CD4-positive, alpha-beta T cell treated with Interleukin-4 for 1 hour (primary cell): ENCODE measurements around the gene FAM3D.

Experiments
- DNase-seq, 2 donors: peaks; one replicate each; pipeline ENCODE4 v3.0.0-alpha.2; 2020 to 2022

FAM3D gene

DNA sequence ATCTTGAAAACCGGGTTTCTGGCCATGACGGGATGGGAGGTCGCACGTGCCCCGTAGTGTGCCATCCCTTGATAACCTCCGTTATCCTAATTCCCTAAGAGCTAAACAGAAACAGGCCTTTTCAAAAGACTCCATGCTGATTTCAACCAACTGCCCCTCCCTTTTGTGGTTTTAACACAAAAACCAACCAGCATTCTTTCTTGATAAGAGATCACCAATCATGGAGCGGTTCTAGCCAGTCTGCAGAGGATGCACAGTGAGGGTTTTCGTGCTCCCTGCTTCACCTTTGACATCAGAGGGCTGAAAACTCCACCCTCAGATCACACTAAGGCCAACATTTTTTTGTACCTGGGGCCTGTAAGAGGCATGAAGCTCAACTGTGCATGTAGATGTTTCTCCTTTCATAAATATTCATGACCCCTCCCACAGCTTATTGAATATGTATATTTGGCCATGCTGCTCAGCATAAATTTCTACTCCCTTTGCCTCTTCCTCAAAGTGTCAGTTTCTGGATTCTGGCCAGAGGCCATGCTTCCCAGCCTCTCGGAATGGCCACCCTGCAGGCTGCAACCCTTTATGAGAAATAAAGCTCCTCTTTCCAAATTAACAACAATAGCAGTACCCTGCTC lies 41.3 kb downstream of the FAM3D start:
- DNase-seq = no peak

DNA sequence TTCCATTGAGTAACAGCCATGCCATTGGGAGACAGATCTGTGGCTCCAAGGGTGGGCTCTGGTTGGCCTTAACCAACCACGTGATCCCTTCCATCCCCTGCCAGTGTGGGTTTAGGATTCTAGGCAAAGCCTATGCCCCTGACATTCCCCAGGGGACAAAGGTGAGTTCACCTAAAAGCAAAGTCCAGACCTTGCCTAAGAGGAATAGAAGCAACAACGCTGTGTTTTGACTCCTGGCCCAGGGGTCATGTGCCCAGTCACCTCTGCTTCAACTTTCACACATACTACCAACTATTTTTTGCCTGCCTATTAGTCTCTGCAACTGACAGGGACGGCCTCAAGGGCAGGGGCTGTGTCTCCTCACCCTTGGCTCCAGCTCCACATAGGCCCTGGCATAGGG lies 42.0 kb downstream of the FAM3D start:
- no peak for DNase-seq

DNA sequence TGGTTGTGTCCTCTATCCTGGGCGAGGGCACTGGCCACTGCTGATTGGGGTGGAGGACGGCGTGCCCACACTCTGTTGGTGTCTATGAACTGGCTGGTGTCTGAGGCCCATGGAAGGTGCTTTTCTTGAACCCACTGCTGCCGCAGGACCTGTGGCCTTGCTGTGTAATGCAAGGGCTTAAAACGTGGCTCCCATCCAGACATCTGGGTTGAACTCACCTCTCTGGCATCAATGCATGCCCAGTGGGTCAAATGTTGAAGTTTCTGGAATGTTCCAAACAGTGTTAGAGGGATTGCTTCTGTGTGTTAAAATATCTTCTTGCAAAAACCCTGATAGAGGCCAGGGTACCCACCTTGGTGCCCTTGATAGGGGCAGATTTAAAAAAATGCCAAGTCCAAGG lies 42.6 kb downstream of the FAM3D start:
- DNase-seq = no peak

DNA sequence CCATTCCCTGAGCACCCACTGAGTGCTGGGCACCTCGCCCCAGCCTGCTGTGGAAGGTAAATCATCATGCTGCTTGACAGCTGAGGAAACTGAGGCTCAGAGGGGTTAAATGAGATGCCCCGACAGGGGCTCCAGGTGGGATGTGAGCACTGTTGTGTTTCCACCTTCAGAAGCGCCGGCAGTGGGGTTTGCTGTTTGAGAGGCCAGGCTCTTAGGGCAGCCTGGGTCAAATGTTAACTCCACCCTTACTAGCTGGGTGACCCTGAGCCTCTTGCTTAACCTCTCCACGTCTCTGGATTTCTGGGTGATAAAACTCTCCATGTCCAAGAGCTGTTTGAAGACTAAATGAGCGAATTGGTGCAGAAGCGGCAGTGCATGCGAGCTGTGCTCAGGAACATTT lies 43.1 kb downstream of the FAM3D start:
- DNase-seq = no peak

DNA sequence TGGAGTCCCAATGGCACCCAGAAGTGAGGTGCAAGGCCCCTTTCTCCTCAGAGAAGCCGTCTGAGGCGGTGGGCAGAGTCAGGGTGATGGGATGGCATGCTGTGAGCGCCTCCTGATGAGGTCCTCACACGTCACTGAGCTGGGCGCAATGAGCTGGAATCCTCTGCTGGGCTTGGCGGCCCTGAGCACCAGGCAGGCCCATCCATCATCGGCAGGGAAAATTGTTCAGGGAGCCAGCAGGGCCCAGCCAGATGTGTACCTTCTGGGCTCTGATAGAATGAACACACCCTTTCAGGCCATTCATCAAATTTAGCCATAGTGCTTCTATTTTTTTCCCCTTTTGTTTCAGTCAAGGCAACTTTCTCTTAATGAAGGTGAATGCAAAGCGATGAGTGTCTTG lies 43.7 kb downstream of the FAM3D start:
- no peak for DNase-seq

DNA sequence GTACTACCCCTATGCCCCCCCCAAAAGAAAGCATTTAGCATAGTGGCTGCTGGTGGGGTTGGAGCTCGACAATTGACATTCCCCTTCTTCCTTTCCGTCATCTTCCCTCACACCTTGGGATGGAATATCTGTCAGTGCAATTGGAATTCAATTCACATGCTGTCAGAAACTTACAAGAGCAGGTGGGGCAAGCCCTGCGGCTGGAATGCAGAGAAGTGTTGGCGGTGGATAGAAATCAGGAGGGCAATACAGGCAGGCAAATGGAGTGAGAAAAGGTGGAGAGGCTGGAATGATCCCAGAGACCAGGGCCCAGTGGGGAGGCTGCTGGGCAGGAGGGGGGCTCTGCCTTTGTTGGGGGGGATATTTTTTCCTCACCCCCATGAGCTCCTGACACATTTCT lies 44.1 kb downstream of the FAM3D start:
- DNase-seq = no peak

DNA sequence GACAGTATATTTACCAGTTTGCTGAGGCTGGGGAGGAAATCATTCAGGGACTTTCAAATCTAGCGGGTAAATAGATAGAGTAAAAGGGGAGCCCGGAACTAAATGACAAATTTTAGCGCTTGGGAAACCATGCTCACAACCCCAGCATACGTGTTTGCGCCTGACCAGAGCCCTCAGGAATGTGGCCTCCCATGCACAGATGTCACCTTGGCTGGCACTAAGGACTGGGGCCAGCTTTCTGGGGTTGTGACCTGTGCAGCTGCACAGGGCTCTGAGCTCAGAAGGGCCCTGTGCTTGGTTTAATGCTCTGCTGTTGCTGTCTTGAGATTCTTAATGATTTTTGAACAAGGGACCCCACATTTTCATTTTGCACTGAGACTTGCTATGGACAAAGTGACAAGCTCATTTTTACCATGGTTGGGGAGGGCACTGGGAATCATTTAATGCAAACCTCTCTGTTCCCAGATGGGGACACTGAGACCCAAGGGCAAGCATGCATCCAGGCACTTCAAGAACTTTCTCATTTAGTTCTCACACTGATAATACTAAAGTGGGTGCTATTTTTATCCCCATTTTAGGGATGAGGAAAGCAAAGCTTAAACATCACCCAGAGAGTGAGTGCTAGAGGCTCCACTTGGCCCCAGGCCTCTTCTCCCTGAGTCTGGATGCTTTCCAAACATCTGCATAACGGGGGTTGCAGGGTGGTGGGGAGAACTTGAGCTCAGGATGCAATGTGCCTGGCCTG lies 45.3 kb downstream of the FAM3D start:
- no peak for DNase-seq

DNA sequence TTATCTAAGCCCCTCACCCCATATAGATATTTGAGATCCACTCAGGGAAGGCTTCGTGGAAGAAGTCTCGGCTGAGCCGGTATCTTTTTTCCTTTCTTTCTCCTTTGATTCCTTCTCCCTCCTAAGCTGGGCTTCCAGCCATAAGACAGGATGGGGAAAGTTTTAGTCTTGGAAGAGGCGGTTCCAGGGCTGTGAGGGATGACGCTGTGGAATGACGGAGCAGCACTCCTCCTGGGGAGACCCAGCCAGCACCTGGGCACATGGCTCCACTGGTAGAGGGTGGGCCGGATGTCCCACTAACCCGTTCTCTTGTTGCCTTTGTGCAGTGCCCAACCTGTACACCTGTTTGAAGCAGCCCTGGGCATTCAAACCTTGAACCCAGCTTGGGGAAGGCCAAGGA lies 46.2 kb downstream of the FAM3D start:
- DNase-seq = no peak

DNA sequence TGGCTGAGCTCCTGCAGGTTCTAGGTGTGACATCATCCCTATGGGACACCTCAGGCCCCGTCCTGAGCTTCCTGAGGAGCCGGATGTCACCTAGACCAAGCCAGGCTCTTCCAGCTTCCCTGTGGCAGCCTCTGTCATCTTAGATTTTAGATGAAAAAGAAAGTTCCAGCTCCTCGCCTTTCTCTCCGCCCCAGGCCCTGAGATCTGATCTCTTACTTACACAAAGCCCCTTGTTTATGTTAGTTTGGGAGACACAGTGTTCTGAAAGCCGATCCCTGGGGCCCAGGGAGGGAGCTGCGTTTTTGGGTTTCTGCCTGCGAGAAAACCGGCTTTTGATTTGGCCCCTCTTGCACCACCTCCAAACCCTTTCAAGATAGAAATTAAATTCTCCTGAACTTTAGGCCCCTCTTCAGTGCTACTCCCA lies 49.2 kb downstream of the FAM3D start:
- DNase-seq = no peak

DNA sequence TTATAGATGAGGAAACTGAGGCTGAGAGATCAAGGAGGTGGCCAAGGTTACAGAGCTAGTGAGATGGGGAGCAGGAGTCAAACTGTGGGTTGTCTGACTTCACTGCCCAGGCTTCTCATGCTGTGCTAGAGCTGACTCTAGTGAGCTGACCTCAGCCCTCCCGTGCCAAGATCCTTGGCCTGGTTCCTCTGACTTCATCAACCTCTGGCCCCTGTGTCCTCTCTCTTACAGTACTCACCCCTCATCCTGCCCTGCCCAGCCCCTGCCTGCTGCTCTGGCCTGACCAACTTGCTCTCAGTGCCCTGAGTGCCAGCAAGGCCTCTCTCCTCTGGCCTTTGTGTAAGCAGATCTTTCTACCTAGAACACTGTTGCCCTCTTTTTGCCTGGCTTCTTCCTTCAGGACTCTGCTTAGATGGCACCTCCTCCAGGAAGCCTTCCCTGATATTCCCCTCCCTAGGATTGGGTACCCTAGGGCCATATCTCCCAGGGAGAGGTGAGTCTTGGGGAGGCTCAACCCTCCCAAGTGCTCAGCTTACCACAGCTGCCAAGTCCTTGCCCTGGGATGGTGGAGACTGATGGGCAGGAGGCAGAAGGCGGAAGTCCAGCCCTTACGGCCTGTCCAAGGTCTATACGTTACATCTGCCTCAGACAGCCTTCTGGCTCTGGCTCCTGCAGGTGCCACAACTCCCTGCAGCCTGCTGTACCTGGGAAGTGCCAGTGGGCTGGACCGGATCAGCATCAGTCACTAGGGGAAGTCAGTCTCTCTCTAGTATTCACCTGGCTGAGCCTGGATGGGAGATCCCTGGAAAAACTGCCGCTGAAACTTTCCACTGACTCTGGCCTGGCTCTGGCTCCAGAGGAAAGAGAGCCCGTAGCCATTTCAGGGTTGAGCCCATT lies 53.1 kb downstream of the FAM3D start:
- no peak for DNase-seq

DNA sequence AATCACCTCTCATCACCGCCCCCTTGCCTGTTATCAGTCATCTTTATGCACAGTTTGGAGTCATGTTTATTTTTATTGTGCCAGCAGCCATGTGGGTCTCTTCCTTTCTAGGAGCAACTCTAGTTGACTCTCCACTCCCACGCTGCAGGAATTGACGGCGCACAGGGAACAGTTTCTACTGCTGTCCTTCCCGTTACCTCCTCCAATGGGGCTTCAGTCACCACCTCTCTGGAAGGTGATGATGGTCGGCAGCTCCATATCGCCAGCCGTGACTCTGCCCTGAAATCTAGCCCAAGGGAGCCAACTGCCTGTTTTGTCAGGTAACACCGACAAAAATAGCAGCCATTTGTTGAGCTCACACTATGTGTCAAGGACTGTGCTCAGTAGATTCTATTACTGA lies 53.7 kb downstream of the FAM3D start:
- no peak for DNase-seq

DNA sequence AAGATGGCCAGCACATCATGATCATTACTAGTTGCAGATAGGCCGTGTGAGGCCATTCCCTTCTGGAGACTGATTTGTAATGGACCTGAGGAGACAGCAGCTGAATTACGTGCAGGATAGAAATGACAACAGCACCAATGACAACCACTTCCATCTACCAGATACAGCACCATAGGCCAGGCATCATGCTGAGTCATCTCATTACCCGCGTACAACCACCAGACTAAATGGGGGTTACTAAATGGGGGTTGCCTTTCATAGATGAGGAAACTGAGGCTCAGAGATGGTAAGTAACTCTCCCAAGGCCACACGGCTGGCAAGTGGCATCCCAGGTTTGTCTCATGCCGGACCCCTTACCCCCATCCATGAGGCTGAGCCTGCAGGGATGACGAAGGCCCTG lies 56.6 kb downstream of the FAM3D start:
- DNase-seq = no peak

DNA sequence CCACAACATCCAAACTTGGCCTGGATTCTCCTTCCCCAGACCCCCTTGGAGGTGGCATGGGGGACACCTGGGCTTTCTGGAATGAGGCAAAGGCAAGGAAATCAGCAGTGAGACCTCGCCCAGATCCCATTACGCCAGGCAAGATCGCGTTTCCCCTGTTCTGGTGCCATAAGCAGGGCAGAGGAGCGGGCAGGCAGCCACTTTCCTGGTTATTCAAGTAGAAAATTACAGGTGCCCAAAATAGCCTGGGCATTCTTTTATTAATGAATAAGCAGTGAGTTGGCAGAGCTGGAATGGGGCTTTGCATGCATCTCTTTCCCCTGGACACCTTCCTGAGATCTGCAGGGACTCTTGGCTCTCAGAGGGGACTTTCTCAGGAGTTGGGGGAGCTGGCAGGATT lies 57.9 kb downstream of the FAM3D start:
- no peak for DNase-seq

DNA sequence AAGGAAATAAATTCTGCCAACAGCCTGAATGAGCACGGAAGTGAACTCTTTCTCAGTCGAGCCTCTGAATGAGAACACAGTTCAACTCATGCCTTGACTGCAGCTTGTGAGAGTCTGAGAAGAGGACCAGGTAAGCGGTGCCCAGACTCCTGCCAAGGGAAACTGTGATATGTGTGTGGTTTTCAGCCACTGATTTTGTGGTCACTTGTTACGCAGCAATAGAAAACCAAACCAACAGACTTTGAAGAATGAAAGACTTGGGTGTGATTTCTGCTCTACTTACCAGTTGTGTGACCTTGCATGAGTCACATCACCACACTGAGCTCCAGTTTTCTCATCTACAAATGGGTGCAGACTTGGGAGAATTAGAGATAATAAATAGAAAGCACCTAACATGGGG lies 58.8 kb downstream of the FAM3D start:
- DNase-seq = no peak

DNA sequence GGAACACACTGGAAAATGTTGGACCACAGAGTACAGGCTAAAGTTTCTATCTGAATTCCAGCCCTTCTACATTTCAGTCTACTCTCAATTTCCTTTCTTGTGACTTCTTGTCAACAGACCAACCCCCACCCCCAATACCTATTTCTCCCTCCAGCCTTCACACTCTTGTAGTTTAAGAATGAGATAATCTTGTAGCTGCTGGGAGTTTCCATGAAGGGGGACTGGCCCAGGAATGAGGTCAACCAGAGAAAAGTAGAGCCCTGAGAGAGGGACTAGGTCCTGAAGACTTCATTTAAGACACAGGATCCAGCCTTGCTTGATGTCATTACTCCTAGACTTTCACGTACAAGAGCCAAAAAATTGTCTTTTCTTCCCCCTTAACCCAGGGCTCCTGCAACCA lies 59.9 kb downstream of the FAM3D start:
- DNase-seq = no peak

DNA sequence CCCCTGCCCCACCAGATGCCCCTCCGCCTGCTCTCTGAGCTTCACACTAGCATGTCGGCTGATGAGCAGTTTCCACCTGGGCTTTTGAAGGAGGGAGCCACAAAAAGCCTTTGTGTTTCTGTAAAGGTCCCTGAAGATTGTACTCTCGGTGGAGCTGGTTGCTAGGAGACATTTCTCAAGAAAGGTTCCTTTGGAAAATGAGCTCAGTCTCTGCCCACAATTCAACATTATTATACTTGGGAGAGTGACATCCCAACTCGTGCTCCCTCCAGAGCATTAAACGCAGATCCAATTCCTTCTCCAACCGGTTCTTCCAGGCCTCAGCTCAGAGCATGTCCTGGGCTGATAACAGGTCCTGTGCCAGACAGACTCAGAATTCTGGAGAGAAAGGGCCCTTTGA lies 62.5 kb downstream of the FAM3D start:
- DNase-seq = no peak

DNA sequence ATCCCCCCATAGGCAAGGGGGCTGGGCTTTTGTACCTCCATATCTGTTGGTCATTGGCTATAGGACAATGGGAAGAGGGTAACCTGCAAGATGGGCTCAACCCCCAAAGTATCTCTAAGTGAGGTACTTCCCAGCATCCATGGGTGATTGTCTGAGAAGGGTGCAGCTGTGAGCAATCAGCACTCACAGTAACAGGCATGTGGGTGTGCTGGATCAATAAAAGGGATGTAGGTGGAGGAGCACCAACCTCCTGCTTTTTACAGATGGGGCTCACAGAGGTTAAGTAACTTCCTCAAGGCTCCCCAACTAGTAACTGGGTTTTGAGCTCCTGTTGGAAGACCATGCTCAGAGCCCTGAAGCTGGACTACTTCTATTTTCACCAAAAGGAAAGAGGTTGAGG lies 63.0 kb downstream of the FAM3D start:
- DNase-seq = no peak

DNA sequence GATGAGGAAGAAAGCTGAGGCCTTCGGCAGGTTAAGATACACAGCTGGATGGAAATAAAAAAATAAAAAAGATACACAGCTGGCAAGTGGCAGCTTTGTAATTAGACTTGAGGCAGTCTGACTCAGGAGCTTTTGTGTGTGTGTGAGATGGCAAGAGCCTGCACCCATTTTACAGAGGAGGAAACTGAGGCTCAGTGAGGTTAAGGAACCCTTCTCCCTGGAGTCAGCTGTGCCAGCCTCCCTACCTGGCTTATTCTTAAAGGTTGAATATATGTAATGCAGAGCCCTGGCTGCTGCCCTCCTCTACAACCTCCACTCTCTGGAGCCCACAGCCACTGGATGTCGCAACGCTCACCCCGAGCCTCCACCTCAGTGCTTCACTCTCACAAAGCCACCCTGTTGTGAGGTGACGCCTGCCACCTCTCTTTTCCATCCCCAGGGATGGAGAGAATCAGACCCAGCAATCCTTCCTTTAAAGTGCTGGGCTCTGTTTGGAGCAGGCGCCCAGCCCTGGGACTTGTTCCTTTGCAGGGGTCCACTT lies 68.7 kb downstream of the FAM3D start:
- DNase-seq = no peak

DNA sequence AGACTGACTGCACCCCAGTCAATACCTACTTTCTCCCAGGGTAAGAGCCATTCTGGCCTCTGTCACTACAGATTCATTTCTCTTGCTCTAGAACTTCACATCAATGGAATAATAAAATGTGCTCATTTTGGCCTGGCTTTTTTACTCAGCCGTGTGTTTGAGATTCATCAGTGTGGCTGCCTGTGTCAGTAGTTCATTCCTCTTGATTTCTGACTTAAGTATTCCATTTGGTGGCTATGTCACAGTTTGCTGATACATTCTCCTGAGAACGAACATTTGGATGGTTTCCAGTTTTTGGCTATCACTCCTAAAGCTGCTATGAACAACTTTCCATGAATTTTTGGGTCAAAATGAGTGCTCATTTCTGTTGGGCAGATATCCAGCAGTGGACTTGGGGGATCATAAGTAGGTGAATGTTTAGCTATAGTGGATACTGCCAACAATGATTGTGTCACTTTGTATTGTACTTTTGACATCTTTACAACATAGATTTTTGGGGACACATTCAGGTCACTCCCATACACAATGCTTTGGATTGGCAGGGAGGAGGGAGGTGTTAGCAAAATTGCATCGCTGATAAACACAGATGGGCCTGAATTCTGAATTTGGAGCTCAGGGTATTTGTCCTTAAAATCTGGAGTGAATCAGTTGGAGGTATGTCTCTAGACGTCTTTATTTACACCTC lies 69.6 kb downstream of the FAM3D start:
- DNase-seq = no peak

DNA sequence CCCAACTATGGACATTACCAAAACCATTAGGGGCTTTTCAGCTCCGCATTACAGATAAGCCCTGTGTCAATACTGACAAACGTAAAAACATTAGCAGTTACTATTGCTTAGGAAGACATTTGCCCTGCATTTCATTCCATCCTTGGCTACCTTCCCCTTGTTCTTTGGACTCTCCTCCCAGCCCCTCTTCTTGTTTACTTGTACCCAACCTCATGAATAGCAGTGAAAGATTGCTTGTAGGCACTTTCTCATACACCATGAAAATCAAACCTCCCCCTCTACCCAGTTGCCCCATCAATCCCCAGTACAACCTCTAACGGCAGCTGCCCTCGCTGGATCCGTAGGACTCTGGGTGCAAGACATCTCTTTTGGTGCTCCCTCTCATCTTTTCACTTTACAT lies 72.5 kb downstream of the FAM3D start:
- no peak for DNase-seq

DNA sequence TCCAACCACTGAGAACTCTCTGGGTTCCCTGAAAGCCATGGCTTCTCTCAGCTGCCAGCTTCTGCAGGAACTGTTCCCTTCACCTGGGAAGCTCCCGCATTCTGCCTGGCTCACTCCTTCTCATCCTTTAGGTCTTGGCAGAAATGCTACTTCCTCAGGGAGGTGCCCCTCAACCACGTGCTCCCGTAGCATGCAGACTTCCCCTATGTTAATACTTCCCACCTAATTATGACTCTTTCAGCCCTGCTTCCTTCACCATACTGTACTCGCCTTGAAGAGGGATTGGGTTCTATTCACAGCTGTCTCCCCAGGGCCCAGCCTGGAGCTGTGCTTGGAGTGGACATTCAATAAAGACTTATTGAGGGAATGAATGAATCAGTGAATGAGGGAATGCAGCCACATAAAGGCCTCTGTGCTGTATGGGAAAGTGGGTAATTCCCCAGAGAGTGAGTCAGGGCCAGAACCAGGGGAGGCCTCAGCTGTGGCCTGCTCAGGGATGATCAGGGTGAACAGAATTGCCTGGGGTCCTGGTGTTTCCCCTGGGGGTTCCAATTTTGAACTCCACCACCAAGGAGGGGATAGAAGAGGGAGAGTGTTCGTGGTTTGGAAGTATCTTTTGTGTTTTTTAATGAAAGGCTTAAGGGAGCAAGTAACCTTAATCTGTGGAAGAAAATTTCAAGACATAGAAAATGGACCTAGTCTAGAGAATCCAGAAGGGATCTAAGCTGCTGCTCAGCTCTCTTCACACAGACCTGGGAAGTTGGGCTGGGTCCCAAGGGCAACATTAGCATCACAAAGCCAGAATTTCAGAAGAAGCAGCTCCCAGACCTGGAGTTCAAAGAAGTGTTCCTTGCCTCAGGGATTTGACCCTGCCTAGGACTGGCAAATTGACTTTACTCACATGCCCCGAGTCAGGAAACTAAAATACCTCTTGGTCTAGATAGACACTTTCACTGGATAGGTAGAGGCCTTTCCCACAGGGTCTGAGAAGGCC lies 74.8 kb downstream of the FAM3D start:
- DNase-seq = no peak
